Neural progenitor cell (in vitro differentiated cells): ENCODE measurements around the gene SPCS2. TPM values are rescaled to one million over a fixed set of nuclear protein-coding genes. Genes with fewer than 3 reads are reported as not detected.

ENCODE experiments used
- DNase-seq: peaks from one replicate; pipeline ENCODE4 v3.0.0-alpha.2; 2016; ENCODE audit warnings: low spot score
- H2AFZ ChIP-seq: fragments of 200-600 bp; sonication (generic); replicated peaks from 2 replicates; pipeline ENCODE4 v1.6.1; 2016; ENCODE audit warnings: antibody characterized with exemption
- H3F3A ChIP-seq: fragments of 200-600 bp; sonication (generic); 2 replicates; pipeline ENCODE4 v1.6.1; 2016; ENCODE audit warnings: antibody characterized with exemption, low read depth
- H3K27ac ChIP-seq: fragments of 200-600 bp; sonication (generic); 2 replicates; pipeline ENCODE4 v1.5.1; 2016; ENCODE audit warnings: mild to moderate bottlenecking
- H3K27me3 ChIP-seq: fragments of 200-600 bp; sonication (generic); 2 replicates; pipeline ENCODE4 v1.6.1; 2016; ENCODE audit warnings: mild to moderate bottlenecking, moderate library complexity
- H3K36me3 ChIP-seq: fragments of 200-600 bp; sonication (generic); 2 replicates; pipeline ENCODE4 v1.5.1; 2016
- H3K4me1 ChIP-seq: fragments of 200-600 bp; sonication (generic); 2 replicates; pipeline ENCODE4 v1.6.1; 2016; ENCODE audit warnings: mixed run types
- H3K4me2 ChIP-seq: fragments of 200-600 bp; sonication (generic); 2 replicates; pipeline ENCODE4 v1.6.1; 2016
- H3K4me3 ChIP-seq: fragments of 200-600 bp; sonication (generic); 2 replicates; pipeline ENCODE4 v1.5.1; 2016
- H3K79me2 ChIP-seq: fragments of 200-600 bp; sonication (generic); 2 replicates; pipeline ENCODE4 v1.6.1; 2016; ENCODE audit warnings: low read depth
- H3K9ac ChIP-seq: fragments of 200-600 bp; sonication (generic); 2 replicates; pipeline ENCODE4 v1.6.1; 2016
- H3K9me3 ChIP-seq: fragments of 200-600 bp; sonication (generic); 2 replicates; pipeline ENCODE4 v1.5.1; 2016; ENCODE audit warnings: low read depth
- H4K20me1 ChIP-seq: fragments of 200-600 bp; sonication (generic); 2 replicates; pipeline ENCODE4 v1.6.1; 2016; ENCODE audit warnings: low read depth
- H3K27ac Mint-ChIP-seq: 3 replicates; pipeline ENCODE4 v1.8.0; 2021; ENCODE audit warnings: mixed read lengths
- H3K27me3 Mint-ChIP-seq: 2 replicates; pipeline ENCODE4 v1.8.0; 2022; ENCODE audit warnings: low read depth, mild to moderate bottlenecking, inconsistent platforms, moderate library complexity, mixed read lengths; ENCODE audit not compliant: insufficient read depth
- H3K36me3 Mint-ChIP-seq: 3 replicates; pipeline ENCODE4 v1.8.0; 2021; ENCODE audit warnings: mixed read lengths
- H3K4me1 Mint-ChIP-seq: 3 replicates; pipeline ENCODE4 v1.8.0; 2021; ENCODE audit warnings: mixed read lengths
- H3K4me3 Mint-ChIP-seq: 3 replicates; pipeline ENCODE4 v1.8.0; 2021; ENCODE audit warnings: mild to moderate bottlenecking, moderate library complexity, mixed read lengths
- H3K9me3 Mint-ChIP-seq: 3 replicates; pipeline ENCODE4 v1.8.0; 2020; ENCODE audit warnings: mixed read lengths
- EZH2 ChIP-seq: fragments of 200-600 bp; sonication (generic); IDR thresholded peaks from 2 replicates; pipeline ENCODE4 v1.6.1; 2017; ENCODE audit warnings: antibody characterized with exemption, mild to moderate bottlenecking, moderate library complexity
- EZH2phosphoT487 ChIP-seq: fragments of 200-600 bp; sonication (generic); IDR thresholded peaks from 2 replicates; pipeline ENCODE4 v1.6.1; 2017; ENCODE audit warnings: antibody characterized with exemption
- total RNA-seq: library from RNA; depleted of rRNA; stranded (reverse); fragments of >200 nt; gene quantifications from 2 replicates; pipeline ENCODE4 v1.2.3, GENCODE V29; 2015; ENCODE audit warnings: low replicate concordance
- TF ChIP-seq, protein P1 (sequence below): fragments of 200-600 bp; sonication (generic); IDR thresholded peaks from 2 replicates; pipeline ENCODE4 v1.5.1; 2017; ENCODE audit warnings: antibody characterized with exemption, mild to moderate bottlenecking

The SPCS2 gene
- total RNA-seq, 1 donor from 2014 or later = 66.9 TPM

DNA sequence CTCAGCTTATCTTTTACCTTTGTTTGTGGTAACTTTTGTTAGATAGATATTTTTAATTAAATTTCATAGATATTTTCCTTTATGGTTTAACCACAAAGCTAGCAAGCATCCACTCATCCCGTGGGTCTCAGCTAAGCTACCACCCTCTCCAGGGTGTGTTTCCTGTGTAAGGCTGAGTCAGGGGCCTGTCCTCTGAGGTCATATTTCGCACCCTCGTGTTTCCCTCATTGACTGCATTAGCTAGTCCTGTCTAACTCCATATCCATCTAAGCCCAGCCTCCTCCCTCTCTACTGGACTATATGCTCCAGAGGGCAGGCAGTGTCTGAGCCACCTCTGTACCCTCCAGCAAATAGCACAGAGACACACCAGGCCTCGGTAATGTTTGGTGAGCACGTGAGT lies 16.9 kb upstream of the SPCS2 start:
- Histone ChIP-seq H3F3A (peaks cover 12% of the 10 kb centered on the region), H3K4me3 (no peak overlapping the region), H4K20me1 (no peaks in the 10 kb centered on the region), H3K36me3 (no peaks in the 10 kb centered on the region), H3K27ac (no peak overlapping the region), H3K9me3 (no peaks in the 10 kb centered on the region), H3K9ac (no peak overlapping the region), H2AFZ (no peak overlapping the region), H3K4me2 (no peak overlapping the region), H3K27me3 (no peaks in the 10 kb centered on the region), H3K4me1 (peaks cover 6% of the 10 kb centered on the region), H3K79me2 (no peaks in the 10 kb centered on the region)
- Mint-ChIP-seq H3K36me3 (peaks cover 7% of the 10 kb centered on the region), H3K4me1 (no peaks in the 10 kb centered on the region), H3K27me3 (no peaks in the 10 kb centered on the region), H3K4me3 (no peak overlapping the region), H3K27ac (no peak overlapping the region), H3K9me3 (no peaks in the 10 kb centered on the region)
- no peak for DNase-seq
- TF ChIP-seq EZH2phosphoT487 (no peak), EZH2 (no peak)
- TF ChIP-seq, protein P1, sequence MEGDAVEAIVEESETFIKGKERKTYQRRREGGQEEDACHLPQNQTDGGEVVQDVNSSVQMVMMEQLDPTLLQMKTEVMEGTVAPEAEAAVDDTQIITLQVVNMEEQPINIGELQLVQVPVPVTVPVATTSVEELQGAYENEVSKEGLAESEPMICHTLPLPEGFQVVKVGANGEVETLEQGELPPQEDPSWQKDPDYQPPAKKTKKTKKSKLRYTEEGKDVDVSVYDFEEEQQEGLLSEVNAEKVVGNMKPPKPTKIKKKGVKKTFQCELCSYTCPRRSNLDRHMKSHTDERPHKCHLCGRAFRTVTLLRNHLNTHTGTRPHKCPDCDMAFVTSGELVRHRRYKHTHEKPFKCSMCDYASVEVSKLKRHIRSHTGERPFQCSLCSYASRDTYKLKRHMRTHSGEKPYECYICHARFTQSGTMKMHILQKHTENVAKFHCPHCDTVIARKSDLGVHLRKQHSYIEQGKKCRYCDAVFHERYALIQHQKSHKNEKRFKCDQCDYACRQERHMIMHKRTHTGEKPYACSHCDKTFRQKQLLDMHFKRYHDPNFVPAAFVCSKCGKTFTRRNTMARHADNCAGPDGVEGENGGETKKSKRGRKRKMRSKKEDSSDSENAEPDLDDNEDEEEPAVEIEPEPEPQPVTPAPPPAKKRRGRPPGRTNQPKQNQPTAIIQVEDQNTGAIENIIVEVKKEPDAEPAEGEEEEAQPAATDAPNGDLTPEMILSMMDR = no peak

- TF ChIP-seq EZH2phosphoT487 (no peak), EZH2 (no peak)
- TF ChIP-seq, protein P1 = no peak
- no peaks in the 10 kb centered on the region for H4K20me1 ChIP-seq
- DNase-seq = no peak
- peaks cover 12% of the 10 kb centered on the region for H3F3A ChIP-seq
- Mint-ChIP-seq H3K36me3 (peaks cover 7% of the 10 kb centered on the region), H3K4me3 (no peak overlapping the region), H3K9me3 (no peaks in the 10 kb centered on the region), H3K27ac (no peak overlapping the region), H3K4me1 (no peaks in the 10 kb centered on the region), H3K27me3 (no peaks in the 10 kb centered on the region)
- no peaks in the 10 kb centered on the region for H3K9me3 ChIP-seq
- no peaks in the 10 kb centered on the region for H3K36me3 ChIP-seq
- H3K9ac ChIP-seq = no peak overlapping the region
- H3K79me2 ChIP-seq = no peaks in the 10 kb centered on the region
- H2AFZ ChIP-seq = no peak overlapping the region
- no peak overlapping the region for H3K27ac ChIP-seq
- H3K4me3 ChIP-seq = no peak overlapping the region
- H3K27me3 ChIP-seq = no peaks in the 10 kb centered on the region
- no peak overlapping the region for H3K4me2 ChIP-seq
- peaks cover 6% of the 10 kb centered on the region for H3K4me1 ChIP-seq
Measured at GRCh38 chr11:74932797-74933196, 16.3 kb upstream of the SPCS2 start.

DNA sequence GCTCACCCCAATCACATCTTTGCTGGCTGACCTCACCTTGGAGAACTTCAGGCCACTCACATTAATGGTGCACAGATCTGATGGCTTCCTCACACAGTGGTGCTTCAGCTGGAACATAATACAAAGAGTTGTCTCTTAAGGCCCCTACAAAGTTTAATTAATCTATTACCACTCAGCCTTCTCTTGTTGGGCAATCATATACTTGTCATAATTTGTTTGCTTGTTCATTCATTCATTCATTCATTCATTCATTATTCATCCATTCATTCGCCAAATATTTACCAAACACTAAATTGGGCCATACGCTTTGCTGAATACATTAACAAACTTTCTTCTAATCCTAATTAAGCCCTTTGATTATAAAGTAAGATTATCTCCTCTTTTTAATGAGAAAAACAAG lies 15.3 kb upstream of the SPCS2 start:
- Histone ChIP-seq H3K4me3 (no peak overlapping the region), H4K20me1 (no peaks in the 10 kb centered on the region), H3K27ac (no peak overlapping the region), H3K9ac (no peak overlapping the region), H3K27me3 (no peaks in the 10 kb centered on the region), H3F3A (peaks cover 12% of the 10 kb centered on the region), H2AFZ (no peak overlapping the region), H3K4me1 (peaks cover 6% of the 10 kb centered on the region), H3K36me3 (no peaks in the 10 kb centered on the region), H3K9me3 (no peaks in the 10 kb centered on the region), H3K79me2 (no peaks in the 10 kb centered on the region), H3K4me2 (no peak overlapping the region)
- Mint-ChIP-seq H3K9me3 (no peaks in the 10 kb centered on the region), H3K36me3 (peaks cover 10% of the 10 kb centered on the region), H3K4me3 (no peak overlapping the region), H3K27ac (no peak overlapping the region), H3K4me1 (no peaks in the 10 kb centered on the region), H3K27me3 (no peaks in the 10 kb centered on the region)
- no peak for DNase-seq
- no peak for TF ChIP-seq EZH2phosphoT487
- TF ChIP-seq, protein P1 = no peak
- TF ChIP-seq EZH2 = no peak

DNA sequence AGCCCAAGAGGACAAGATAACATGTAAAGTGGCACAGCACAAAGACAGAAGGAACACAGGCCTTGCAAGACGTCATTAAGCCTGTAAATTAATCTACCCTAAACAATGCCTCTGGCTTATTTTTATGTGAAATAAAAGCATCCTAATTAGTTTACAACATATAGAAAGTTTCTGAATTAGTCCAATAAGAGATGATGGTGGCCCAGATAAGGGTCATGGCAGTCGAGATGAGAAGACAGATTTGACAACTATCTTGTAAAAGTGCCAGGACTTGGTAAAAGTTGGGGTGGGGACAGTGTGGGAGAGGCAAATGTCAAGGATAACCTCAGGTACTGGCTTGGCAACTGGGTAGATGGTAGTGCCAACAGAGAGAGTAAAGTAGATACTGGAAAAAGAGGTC lies 13.8 kb upstream of the SPCS2 start:
- no peak overlapping the region for H3K27ac ChIP-seq
- H3K27ac Mint-ChIP-seq = no peak overlapping the region
- H3F3A ChIP-seq = peaks cover 5% of the 10 kb centered on the region
- no peaks in the 10 kb centered on the region for H3K27me3 Mint-ChIP-seq
- no peaks in the 10 kb centered on the region for H3K36me3 ChIP-seq
- H3K4me3 ChIP-seq = no peak overlapping the region
- H4K20me1 ChIP-seq = no peaks in the 10 kb centered on the region
- no peak overlapping the region for H3K9ac ChIP-seq
- no peak for DNase-seq
- no peaks in the 10 kb centered on the region for H3K9me3 ChIP-seq
- TF ChIP-seq EZH2phosphoT487 (no peak), EZH2 (no peak)
- TF ChIP-seq, protein P1 = no peak
- H3K36me3 Mint-ChIP-seq = peaks cover 10% of the 10 kb centered on the region
- H3K79me2 ChIP-seq = no peaks in the 10 kb centered on the region
- H3K4me1 ChIP-seq = peaks cover 2% of the 10 kb centered on the region
- no peak overlapping the region for H3K4me2 ChIP-seq
- no peaks in the 10 kb centered on the region for H3K9me3 Mint-ChIP-seq
- no peaks in the 10 kb centered on the region for H3K27me3 ChIP-seq
- no peaks in the 10 kb centered on the region for H3K4me1 Mint-ChIP-seq
- H2AFZ ChIP-seq = no peak overlapping the region
- no peak overlapping the region for H3K4me3 Mint-ChIP-seq
